Liver (tissue), 9 donors: ENCODE data around the gene ABCB9. TPM values are rescaled to one million over a fixed set of nuclear protein-coding genes. Genes with fewer than 3 reads are reported as not detected.

Experiments used
- DNase-seq: peaks from one replicate; pipeline ENCODE4 v3.0.0-alpha.2; 2017; ENCODE audit warnings: low spot score
- H3K27ac ChIP-seq, 2 donors: one replicate each; pipeline ENCODE4 v1.7.0; 2013; ENCODE audit warnings: inconsistent platforms in 2 of 2, low read length in 2 of 2, control low read depth in 1 of 2, low read depth in 1 of 2, mild to moderate bottlenecking in 1 of 2
- H3K27me3 ChIP-seq, 4 donors: one replicate each; pipeline versions ENCODE4 v1.6.1 to v1.7.0; 2013; ENCODE audit warnings: low read length in 3 of 4, inconsistent platforms in 1 of 4, mild to moderate bottlenecking in 1 of 4, moderate library complexity in 1 of 4; ENCODE audit not compliant: control insufficient read depth in 4 of 4, insufficient read depth in 4 of 4
- H3K36me3 ChIP-seq, 4 donors: one replicate each; pipeline versions ENCODE4 v1.6.1 to v1.7.0; 2013; ENCODE audit warnings: low read length in 3 of 4, mild to moderate bottlenecking in 3 of 4, low read depth in 1 of 4, moderate library complexity in 1 of 4; ENCODE audit not compliant: control insufficient read depth in 4 of 4, insufficient read depth in 3 of 4
- H3K4me1 ChIP-seq, 4 donors: one replicate each; pipeline versions ENCODE4 v1.6.1 to v1.7.0; 2013; ENCODE audit warnings: low read length in 3 of 4, mild to moderate bottlenecking in 3 of 4, moderate library complexity in 1 of 4; ENCODE audit not compliant: control insufficient read depth in 4 of 4, insufficient read depth in 4 of 4
- H3K4me3 ChIP-seq, 3 donors: one replicate each; pipeline versions ENCODE4 v1.6.1 to v1.7.0; 2013; ENCODE audit warnings: low read length in 3 of 3, control low read depth in 1 of 3, low read depth in 1 of 3, mild to moderate bottlenecking in 1 of 3
- H3K9ac ChIP-seq, 2 donors: one replicate each; pipeline ENCODE4 v1.7.0; 2013; ENCODE audit warnings: low read length in 2 of 2, mild to moderate bottlenecking in 2 of 2, moderate library complexity in 2 of 2, control low read depth in 1 of 2, low read depth in 1 of 2
- H3K9me3 ChIP-seq, 4 donors: one replicate each; pipeline versions ENCODE4 v1.6.1 to v1.7.0; 2013; ENCODE audit warnings: low read length in 3 of 4; ENCODE audit not compliant: control insufficient read depth in 4 of 4
- ATF3 ChIP-seq: IDR thresholded peaks from 2 replicates; pipeline ENCODE4 v1.6.1; 2016; ENCODE audit warnings: antibody characterized with exemption
- CTCF ChIP-seq: fragments of 150-350 bp; IDR thresholded peaks from 2 replicates; pipeline ENCODE4 v1.5.1; 2017; ENCODE audit warnings: improper control_type of control experiment, low read depth, low read length; ENCODE audit not compliant: missing input control
- EGR1 ChIP-seq, 2 donors: IDR thresholded peaks; 2 replicates each; pipeline ENCODE4 v1.6.1; 2016 to 2018; ENCODE audit warnings: antibody characterized with exemption in 2 of 2, low read depth in 2 of 2
- FOXA2 ChIP-seq: IDR thresholded peaks from 2 replicates; pipeline ENCODE4 v1.6.1; 2016; ENCODE audit warnings: antibody characterized with exemption
- GABPA ChIP-seq, 2 donors: IDR thresholded peaks in 1 of 2; conservative IDR thresholded peaks in 1 of 2; 2 replicates each; pipeline ENCODE4 v1.6.1; 2016; ENCODE audit warnings: antibody characterized with exemption in 2 of 2, mild to moderate bottlenecking in 1 of 2, moderate library complexity in 1 of 2
- HNF4A ChIP-seq, 2 donors: conservative IDR thresholded peaks; 2 replicates each; pipeline ENCODE4 v1.6.1; 2016; ENCODE audit warnings: antibody characterized with exemption in 2 of 2, mild to moderate bottlenecking in 2 of 2
- HNF4G ChIP-seq: IDR thresholded peaks from 2 replicates; pipeline ENCODE4 v1.6.1; 2016; ENCODE audit warnings: antibody characterized with exemption
- JUND ChIP-seq, 2 donors: IDR thresholded peaks; 2 replicates each; pipeline ENCODE4 v1.6.1; 2016; ENCODE audit warnings: antibody characterized with exemption in 2 of 2
- NR2F2 ChIP-seq: IDR thresholded peaks from 2 replicates; pipeline ENCODE4 v1.6.1; 2016; ENCODE audit warnings: antibody characterized with exemption
- RXRA ChIP-seq, 2 donors: IDR thresholded peaks; 2 replicates each; pipeline ENCODE4 v1.6.1; 2017 to 2018; ENCODE audit warnings: antibody characterized with exemption in 2 of 2, mild to moderate bottlenecking in 1 of 2
- SP1 ChIP-seq: IDR thresholded peaks from 2 replicates; pipeline ENCODE4 v1.6.1; 2018; ENCODE audit warnings: antibody characterized with exemption, mild to moderate bottlenecking
- YY1 ChIP-seq: IDR thresholded peaks from 2 replicates; pipeline ENCODE4 v1.6.1; 2016; ENCODE audit warnings: antibody characterized with exemption, mild to moderate bottlenecking
- ZBTB33 ChIP-seq: IDR thresholded peaks from 2 replicates; pipeline ENCODE4 v1.6.1; 2016; ENCODE audit warnings: antibody characterized with exemption
- WGBS: extraction: QIAGEN DNeasy Blood & Tissue Kit; methylation state at CpG from one replicate; pipeline ENCODE4 v1.1.7; 2013; 5-methylcytosine and 5-hydroxymethylcytosine counted together
- polyA plus RNA-seq, 2 donors: library from polyadenylated mRNA; stranded (reverse) in 1 of 2; unstranded in 1 of 2; fragments of 200-250 nt in 1 of 2; fragments of >200 nt in 1 of 2; fragmentation: Nextera tagmentation in 1 of 2; extraction: Ambion mirVana in 1 of 2; gene quantifications; one replicate each; pipeline versions ENCODE4 v1.2.1 to v1.2.3, GENCODE V29; 2013 to 2015
- total RNA-seq, 2 donors: library from RNA; depleted of rRNA; stranded (reverse); fragments of >200 nt; gene quantifications; one replicate each; pipeline ENCODE4 v1.2.3, GENCODE V29; 2014
- TF ChIP-seq, protein P1 (sequence below): IDR thresholded peaks from 2 replicates; pipeline ENCODE4 v1.6.1; 2016; ENCODE audit warnings: antibody characterized with exemption, mild to moderate bottlenecking
- donor health status: healthy.
- donor health status: healthy.
- donor health status: healthy.
- donor health status: healthy.
- donor health status: healthy.

Gene ABCB9
- total and polyA plus RNA-seq, 4 donors: 0.29 to 3.3 (median 1.3) TPM

- TF ChIP-seq ATF3: no peak
Measured at GRCh38 chr12:122899887-122900286, 66.4 kb downstream of the ABCB9 start (continued).

DNA sequence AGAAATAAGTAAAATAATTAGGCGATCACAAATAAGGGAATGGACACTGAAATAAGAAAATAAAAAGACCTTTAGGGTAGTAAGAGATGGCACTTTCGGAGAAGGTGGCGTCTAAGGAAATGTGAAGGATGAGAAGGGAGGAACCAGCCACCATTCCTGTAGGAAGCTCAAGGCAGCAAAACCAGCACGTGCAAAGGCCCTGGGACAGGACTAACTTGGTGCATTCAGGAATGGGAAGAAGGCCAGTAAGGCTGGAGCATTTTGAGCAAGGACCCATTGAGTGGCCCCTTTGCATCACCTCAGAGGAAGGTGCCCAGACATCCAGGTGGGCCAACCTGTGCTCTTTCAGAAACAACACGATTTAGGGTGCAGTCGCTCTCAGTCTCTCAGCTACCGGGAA is 69.6 kb downstream of the ABCB9 start:
- H3K9ac ChIP-seq: no peak overlapping the region
- H3K27ac ChIP-seq: peak overlapping the region; percentile 85 to 91
- 95% methylated on average over 7 of the region's 7 CpGs for WGBS

GRCh38 chr12:122895704-122896636 is 70.3 kb downstream of the ABCB9 start, which contains the start of gene VPS37B:
TSS of gene VPS37B (minus strand) at chr12:122896124. CDS start at chr12:122896062, 62 bp downstream.
- Histone ChIP-seq H3K9ac (peak within 1 kb of the TSS; percentile 91 to 99), H3K27ac (peak within 1 kb of the TSS; percentile 85 to 91), H3K4me3 (peak within 1 kb of the TSS; percentile 78 to 95 (median 92)), H3K4me1 (peaks cover 1 to 20% (median 18%) of the 10 kb centered on the region in 4 donors), H3K9me3 (no peaks in the 10 kb centered on the region), H3K36me3 (peaks cover 0 to 2% (median 0%) of the 10 kb centered on the region in 4 donors), H3K27me3 (no peaks in the 10 kb centered on the region)
- peak; percentile 81 for DNase-seq
- 8% methylated on average over 81 of the region's 81 CpGs for WGBS
- TF ChIP-seq EGR1 (IDR thresholded peaks at IDR 0.05; ENCODE audit: low read depth in 2 of 2) (no peak), HNF4G (no peak), RXRA (IDR thresholded peaks at IDR 0.05) (no peak), CTCF (peak; percentile 6), YY1 (peak; percentile 56), ATF3 (peak; percentile 54), GABPA (IDR thresholded peaks at IDR 0.05 in 1 of 2, conservative IDR thresholded peaks at IDR 0.05 in 1 of 2) (peak; percentile 71 to 90), JUND (IDR thresholded peaks at IDR 0.05) (peak; percentile 33 to 64)

More for the DNA sequence above, 69.6 kb downstream of the ABCB9 start:
- H3K9me3 ChIP-seq: no peaks in the 10 kb centered on the region
- H3K27me3 ChIP-seq: no peaks in the 10 kb centered on the region
- H3K4me3 ChIP-seq: no peak overlapping the region
- H3K4me1 ChIP-seq: peaks cover 1 to 17% (median 15%) of the 10 kb centered on the region in 4 donors
- TF ChIP-seq, protein P1, sequence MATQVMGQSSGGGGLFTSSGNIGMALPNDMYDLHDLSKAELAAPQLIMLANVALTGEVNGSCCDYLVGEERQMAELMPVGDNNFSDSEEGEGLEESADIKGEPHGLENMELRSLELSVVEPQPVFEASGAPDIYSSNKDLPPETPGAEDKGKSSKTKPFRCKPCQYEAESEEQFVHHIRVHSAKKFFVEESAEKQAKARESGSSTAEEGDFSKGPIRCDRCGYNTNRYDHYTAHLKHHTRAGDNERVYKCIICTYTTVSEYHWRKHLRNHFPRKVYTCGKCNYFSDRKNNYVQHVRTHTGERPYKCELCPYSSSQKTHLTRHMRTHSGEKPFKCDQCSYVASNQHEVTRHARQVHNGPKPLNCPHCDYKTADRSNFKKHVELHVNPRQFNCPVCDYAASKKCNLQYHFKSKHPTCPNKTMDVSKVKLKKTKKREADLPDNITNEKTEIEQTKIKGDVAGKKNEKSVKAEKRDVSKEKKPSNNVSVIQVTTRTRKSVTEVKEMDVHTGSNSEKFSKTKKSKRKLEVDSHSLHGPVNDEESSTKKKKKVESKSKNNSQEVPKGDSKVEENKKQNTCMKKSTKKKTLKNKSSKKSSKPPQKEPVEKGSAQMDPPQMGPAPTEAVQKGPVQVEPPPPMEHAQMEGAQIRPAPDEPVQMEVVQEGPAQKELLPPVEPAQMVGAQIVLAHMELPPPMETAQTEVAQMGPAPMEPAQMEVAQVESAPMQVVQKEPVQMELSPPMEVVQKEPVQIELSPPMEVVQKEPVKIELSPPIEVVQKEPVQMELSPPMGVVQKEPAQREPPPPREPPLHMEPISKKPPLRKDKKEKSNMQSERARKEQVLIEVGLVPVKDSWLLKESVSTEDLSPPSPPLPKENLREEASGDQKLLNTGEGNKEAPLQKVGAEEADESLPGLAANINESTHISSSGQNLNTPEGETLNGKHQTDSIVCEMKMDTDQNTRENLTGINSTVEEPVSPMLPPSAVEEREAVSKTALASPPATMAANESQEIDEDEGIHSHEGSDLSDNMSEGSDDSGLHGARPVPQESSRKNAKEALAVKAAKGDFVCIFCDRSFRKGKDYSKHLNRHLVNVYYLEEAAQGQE: no peak
- no peak for TF ChIP-seq EGR1 (IDR thresholded peaks at IDR 0.05; ENCODE audit: low read depth in 2 of 2)
- TF ChIP-seq ZBTB33: no peak
- TF ChIP-seq HNF4A (conservative IDR thresholded peaks at IDR 0.05): no peak
- TF ChIP-seq NR2F2: no peak
- no peak for TF ChIP-seq FOXA2
- no peak for TF ChIP-seq SP1
- no peak for TF ChIP-seq HNF4G
- H3K36me3 ChIP-seq: peaks cover 0 to 2% (median 0%) of the 10 kb centered on the region in 4 donors
- no peak for DNase-seq
